ENCODE data around the gene EIF5AL1.
"Not testable (repeated sequence)": the region's sequence is repeated elsewhere in the genome, so short reads cannot be mapped to it uniquely, and the experiment has no call there.

EIF5AL1 gene

GRCh38 chr10:79488336-79488735, 24.0 kb upstream of the EIF5AL1 start:
- no peak for DNase-seq

GRCh38 chr10:79488870-79489269, 23.5 kb upstream of the EIF5AL1 start:
- no peak for DNase-seq

- DNase-seq: peak in 1 of 2 experiments; percentile 13
Measured at GRCh38 chr10:79490400-79491142, 21.8 kb upstream of the EIF5AL1 start.

- DNase-seq: peak in 1 of 2 experiments; percentile 11
Measured at GRCh38 chr10:79491143-79491835, 21.0 kb upstream of the EIF5AL1 start.

GRCh38 chr10:79492256-79492655, 20.1 kb upstream of the EIF5AL1 start:
- DNase-seq: no peak

GRCh38 chr10:79492839-79493238, 19.5 kb upstream of the EIF5AL1 start:
- DNase-seq: no peak

GRCh38 chr10:79493806-79494205, 18.5 kb upstream of the EIF5AL1 start:
- DNase-seq: no peak

- no peak for DNase-seq
Measured at GRCh38 chr10:79494871-79495705, 17.2 kb upstream of the EIF5AL1 start.

- no peak for DNase-seq
Measured at GRCh38 chr10:79495791-79496190, 16.5 kb upstream of the EIF5AL1 start.

- DNase-seq: no peak
Measured at GRCh38 chr10:79496896-79497295, 15.4 kb upstream of the EIF5AL1 start.

- DNase-seq: no peak
Measured at GRCh38 chr10:79498291-79498829, 14.0 kb upstream of the EIF5AL1 start.

- no peak for DNase-seq
Measured at GRCh38 chr10:79502561-79503309, 9.6 kb upstream of the EIF5AL1 start.

- DNase-seq: not testable (repeated sequence)
Measured at GRCh38 chr10:79503787-79504186, 8.5 kb upstream of the EIF5AL1 start.

GRCh38 chr10:79504483-79504882, 7.8 kb upstream of the EIF5AL1 start:
- not testable (repeated sequence) for DNase-seq

GRCh38 chr10:79505328-79505727, 7.0 kb upstream of the EIF5AL1 start:
- peak in 1 of 2 experiments; percentile 35 for DNase-seq

GRCh38 chr10:79505829-79506228, 6.5 kb upstream of the EIF5AL1 start:
- DNase-seq: no peak

GRCh38 chr10:79507440-79508167, 4.7 kb upstream of the EIF5AL1 start:
- no peak for DNase-seq

- not testable (repeated sequence) for DNase-seq
Measured at GRCh38 chr10:79508245-79508644, 4.1 kb upstream of the EIF5AL1 start.

GRCh38 chr10:79509306-79509933, 2.9 kb upstream of the EIF5AL1 start:
- not testable (repeated sequence) for DNase-seq

- DNase-seq: not testable (repeated sequence)
Measured at GRCh38 chr10:79509934-79510508, 2.3 kb upstream of the EIF5AL1 start.
